Measurements from ENCODE around the gene ITGAD.

The ITGAD gene

GRCh38 chr16:31393056-31393455 is at the start of gene ITGAD:
Gene ITGAD, plus strand, starts transcription at chr16:31393335. Its CDS starts 26 bp downstream, at chr16:31393361.
- no peak for DNase-seq

DNA sequence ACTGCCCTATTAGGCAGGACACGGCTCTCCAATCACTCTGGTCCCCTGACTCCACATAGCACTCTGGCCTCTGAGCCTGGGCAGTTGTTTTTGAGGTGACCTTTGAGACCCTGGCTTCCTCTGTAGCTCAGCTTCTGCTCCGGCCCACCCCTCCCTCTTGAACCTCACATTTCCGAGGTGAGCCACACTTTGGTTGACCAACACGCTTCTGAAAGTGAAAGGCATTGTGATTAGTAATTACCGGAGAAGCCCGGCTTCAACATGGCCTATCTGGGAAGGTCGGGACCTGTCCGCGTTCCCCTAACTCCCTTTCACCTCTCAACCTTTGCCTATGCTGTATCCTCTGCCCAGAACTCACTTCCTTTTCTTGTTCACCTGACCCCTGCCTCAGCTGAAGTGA is 48.4 kb upstream of the ITGAD start:
- DNase-seq = peak; percentile 14

DNA sequence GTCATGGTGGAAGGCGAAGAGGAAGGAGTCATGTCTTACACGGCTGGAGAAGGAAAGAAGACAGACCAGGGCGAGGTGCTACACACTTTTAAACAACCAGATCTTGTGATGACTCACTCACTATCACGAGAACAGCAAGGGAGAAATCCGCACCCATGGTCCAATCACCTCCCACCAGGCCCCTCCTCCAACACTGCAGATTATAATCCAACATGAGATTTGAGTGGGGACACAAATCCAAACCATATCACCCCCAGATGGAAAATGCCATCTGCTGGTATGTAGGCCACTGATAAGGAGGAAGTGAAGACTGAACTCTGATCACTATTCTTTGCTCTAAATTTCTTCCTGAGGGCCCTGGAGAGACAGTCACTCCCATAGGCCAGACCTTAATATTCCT is 45.7 kb upstream of the ITGAD start:
- no peak for DNase-seq

- DNase-seq = no peak
These were observed 44.6 kb upstream of the ITGAD start for GRCh38 chr16:31348579-31348978.

DNA sequence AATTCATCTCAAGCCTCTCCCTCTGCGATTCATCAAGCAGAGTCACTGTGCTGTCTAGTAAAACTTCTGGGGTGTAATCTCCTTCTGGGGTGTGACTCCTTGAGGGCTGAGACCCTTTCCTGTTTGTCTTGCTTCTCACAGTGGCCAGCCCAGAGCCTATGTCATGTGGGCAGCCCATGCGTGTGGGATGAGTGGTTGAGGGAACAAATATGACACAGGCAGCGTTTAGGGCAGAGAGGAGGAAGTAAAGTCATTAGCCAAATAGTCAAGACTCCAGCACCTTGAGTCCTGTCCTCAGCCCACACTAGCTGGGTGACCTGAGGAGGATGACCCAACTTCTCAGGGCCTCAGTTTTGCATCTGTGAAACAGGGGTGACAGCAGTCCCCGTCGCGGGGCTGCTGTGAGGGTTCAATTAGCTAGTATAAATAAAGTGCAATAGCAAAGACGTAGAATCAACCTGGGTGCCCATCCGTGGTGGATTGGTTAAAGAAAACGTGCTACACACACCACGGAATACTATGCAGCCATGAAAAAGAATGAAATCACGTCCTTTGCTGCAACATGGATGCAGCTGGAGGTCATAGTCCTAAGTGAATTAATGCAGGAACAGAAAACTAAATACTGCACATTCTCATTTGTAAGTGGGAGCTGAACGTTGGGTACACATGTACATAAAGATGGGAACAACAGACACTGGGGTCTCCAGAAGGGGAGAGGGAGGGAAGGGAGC is 42.7 kb upstream of the ITGAD start:
- no peak for DNase-seq

DNA sequence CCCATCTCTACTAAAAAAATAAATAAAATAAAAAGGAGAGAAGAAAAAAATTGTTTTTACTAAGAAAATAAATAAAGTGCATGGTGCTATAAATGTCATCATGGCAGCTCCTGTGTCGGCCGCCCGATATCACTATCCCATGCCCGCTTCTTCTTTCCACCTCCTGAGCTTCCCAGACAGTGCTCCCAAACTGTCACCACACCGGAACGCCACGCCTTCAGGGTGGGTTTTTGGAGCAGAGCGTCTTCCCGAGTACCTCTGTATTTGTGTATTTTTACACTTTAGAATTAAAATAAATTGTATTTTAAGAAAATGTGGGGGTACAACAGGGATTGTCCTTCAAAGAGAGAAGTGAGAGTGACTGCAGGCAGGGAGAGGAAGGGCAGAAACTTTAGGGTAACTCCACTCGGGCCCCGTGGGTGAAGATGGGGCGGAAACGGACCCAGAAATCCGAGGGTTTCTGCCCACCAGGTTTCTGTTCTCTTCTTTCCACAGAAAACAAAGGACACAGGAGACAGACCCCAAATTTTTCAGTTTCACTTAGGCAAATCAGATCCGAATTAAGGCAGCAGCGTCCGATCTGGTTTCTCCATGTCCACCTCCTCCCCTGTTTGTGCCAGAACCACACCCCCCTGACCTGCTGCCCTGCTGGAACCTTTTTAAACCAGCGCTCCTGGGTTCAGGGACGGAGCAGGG is 41.7 kb upstream of the ITGAD start:
- DNase-seq = no peak

DNA sequence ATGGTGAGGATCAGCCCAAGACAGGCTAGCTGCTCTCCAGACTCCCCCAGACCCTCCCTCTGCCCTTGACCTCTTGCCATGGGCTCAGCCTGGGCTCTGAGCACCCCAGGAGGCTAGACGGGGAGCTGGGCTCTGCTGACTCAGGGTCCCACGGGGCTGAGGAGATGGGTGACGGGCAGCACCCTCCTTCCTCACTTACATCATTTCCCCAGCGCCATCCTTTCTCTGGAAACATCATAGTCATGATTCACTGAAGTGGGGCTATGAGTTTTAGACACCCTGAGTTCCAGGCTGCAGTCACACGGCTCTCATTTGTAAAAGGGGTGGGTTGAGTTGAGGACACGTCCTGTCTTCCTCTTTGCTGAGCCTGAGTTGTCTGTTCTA is 41.2 kb upstream of the ITGAD start:
- DNase-seq = peak; percentile 14

DNA sequence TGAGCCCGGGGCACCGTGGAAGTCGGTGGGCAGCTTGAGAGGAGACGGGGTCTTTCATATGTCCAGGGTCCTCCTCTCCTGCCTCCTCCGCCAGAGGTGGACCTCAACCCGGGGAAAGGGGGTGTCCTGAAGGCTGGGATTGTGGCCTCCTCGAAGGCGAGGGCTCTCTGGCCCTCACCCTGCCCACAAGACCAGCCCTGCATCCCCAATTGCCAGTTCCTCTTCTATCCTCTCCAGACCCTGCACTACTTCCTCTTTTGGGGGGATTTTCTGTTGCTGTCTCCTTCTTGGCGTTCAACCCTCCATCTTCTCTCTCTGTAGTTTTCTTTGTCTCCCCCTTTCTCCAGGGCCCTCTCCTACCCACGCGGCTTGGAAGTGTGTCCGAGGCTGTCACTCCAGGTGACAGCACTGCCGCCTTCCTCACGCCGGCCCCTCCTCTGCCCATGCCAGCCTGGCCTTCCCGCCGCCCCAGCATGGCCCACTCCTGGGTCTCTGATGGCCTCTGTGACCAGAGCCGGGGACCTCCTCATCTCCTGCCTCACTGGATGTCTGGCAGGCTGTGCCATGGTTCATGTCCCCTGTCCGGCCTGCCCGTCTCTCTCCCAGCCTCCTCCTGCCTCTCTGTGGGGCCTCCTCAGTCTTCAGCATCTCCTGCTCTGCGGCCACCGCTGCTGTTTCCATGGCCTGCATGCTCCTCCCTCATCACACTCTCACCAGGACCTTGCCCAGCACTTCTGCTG is 40.6 kb upstream of the ITGAD start:
- peak; percentile 22 for DNase-seq

DNA sequence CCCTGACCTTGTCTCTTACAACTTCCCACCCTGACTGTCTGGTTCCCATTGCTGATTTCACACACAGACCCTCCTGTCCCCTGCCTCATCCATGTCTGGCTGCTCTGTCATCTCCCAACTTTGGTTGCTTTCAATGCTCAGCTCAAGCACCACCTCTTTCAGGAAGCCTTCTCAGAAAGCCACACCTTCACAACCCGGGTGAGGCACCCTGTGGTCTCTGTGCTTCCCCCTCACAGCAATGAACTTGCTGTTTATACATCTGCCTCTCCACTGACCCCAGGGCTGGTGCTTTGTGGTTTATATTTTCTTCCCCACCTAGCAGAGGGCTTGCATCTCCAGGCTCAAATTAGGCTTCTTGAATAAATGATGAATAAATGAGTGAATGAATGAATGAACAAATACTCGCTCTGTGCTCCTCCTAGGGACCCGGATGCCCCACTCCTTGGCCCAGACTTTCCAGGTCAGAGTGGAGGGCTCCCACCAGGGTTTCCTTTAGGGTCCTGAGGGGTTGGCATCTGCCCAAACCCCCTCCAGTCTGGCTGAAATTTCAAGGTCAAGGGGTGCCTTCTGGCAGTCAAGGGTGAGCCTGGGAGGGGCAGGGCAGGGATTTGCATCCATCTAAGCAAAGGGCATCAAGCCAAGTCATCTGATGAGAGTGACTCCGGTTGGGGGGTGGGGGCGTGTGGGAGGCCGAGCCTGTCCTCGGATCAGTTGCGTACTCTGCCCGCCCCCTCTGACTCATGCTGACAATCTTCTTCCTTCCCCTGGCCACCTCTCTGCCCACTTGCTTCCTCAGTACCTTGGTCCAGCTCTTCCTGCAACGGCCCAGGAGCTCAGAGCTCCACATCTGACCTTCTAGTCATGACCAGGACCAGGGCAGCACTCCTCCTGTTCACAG is 38.5 kb upstream of the ITGAD start, which contains the start of gene ITGAX:
Gene ITGAX, plus strand, starts transcription at position 783 of the 898 bp plus-strand sequence. Its CDS starts 79 bp downstream, at position 862.
- peak; percentile 61 for DNase-seq

DNA sequence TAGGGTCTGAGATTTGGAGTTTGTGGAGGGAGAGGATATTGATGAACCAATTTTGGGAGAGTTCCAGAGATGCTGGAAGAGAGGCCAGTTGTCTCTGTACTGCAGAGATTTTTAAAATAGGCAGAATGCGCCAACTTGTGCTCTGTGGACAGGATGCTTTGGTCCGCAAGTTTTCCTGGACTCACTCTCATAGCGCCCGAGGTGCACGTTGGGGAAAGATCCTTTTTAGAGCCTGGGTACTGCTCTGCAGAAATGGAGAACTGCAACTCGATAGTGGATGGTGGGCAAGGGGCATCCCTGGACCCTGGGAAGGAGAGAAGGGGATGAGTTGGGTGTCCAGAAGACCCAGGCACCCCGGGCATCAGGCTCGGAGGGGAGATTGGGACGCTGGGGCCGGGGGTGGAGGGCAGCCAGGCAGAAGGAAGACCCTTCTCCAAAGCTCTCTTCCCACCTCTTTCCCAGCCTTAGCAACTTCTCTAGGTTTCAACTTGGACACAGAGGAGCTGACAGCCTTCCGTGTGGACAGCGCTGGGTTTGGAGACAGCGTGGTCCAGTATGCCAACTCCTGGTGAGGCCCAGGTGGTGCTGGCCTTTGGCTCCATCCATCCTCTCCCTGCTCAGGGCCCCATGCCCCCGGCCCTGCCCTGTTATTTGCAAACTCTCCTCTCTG is 37.6 kb upstream of the ITGAD start:
- DNase-seq = no peak

DNA sequence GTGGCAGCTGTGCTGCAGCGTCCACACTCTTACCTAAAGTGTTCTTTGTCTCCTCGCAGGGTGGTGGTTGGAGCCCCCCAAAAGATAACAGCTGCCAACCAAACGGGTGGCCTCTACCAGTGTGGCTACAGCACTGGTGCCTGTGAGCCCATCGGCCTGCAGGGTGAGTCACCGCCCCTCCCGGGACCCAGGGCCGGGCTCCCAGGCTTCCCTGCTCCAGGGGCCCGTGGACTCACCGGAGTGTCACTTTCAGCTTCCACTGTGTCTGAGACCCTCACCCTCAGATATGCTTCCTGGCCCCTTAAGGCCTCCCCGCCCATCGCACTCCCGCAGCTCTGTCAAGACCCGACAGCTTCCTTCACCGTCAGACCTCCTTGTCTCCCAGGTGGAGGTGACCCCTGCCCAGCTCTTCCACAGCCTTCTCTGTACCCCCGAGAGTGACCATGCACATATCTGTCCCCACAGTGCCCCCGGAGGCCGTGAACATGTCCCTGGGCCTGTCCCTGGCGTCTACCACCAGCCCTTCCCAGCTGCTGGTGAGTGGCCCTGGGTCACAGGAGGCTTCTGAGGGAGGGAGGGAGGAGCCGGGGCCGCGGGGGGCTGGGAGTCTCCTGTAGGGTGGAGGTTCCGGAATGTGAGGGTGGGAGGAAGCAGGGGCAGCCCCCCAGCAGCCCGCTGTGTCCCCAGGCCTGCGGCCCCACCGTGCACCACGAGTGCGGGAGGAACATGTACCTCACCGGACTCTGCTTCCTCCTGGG is 36.4 kb upstream of the ITGAD start:
- DNase-seq = no peak

GRCh38 chr16:31357324-31358109 is 35.6 kb upstream of the ITGAD start:
- DNase-seq = peak; percentile 22

GRCh38 chr16:31360251-31360650 is 32.9 kb upstream of the ITGAD start:
- no peak for DNase-seq

- DNase-seq = no peak
These were observed 31.7 kb upstream of the ITGAD start for GRCh38 chr16:31361201-31362110.

DNA sequence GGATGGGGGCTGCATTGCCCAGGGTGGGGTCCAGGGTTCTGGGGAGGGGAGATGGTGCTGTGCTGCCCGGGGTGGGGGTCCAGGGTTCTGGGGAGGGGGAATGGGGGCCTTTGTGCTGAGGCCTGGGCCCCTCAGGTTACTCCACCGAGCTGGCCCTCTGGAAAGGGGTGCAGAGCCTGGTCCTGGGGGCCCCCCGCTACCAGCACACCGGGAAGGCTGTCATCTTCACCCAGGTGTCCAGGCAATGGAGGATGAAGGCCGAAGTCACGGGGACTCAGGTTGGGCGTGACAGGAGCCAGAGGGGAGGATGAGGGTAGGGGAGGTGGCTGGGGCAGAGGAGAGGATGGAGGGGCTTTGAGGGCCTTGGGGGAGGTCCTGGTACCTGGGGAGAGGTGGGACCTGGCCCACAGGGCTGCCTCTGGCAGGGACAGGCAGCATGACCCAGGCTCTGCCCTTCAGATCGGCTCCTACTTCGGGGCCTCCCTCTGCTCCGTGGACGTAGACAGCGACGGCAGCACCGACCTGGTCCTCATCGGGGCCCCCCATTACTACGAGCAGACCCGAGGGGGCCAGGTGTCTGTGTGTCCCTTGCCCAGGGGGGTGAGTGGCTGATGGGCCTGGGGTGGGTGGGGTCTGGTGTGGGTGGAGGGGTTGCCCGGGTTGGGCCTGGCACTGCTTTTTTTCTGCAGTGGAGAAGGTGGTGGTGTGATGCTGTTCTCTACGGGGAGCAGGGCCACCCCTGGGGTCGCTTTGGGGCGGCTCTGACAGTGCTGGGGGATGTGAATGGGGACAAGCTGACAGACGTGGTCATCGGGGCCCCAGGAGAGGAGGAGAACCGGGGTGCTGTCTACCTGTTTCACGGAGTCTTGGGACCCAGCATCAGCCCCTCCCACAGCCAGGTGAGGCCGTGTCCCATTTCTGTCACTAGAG is 30.4 kb upstream of the ITGAD start:
- DNase-seq = no peak

- no peak for DNase-seq
These were observed 29.4 kb upstream of the ITGAD start for GRCh38 chr16:31363721-31364120.

- no peak for DNase-seq
These were observed 28.7 kb upstream of the ITGAD start for GRCh38 chr16:31364421-31364820.

All from CD4-positive, alpha-beta T cell treated with Interleukin-17A for 1 hour (primary cell).